OCI-LY3 (cell line): ENCODE measurements around the gene SH3BP2.

Experiments used
- H2AFZ ChIP-seq: fragments of 200-600, 300-600 bp; shearing (Covaris generic); 2 replicates; pipeline ENCODE4 v1.6.0; 2014; ENCODE audit warnings: antibody characterized with exemption, low read depth, low read length
- H3K27ac ChIP-seq: fragments of 200-600, 300-600 bp; sonication (generic); 2 replicates; pipeline ENCODE4 v1.5.1; 2014; ENCODE audit warnings: mild to moderate bottlenecking, low read length, moderate library complexity, mixed read lengths
- H3K27me3 ChIP-seq: fragments of 200-600, 300-600 bp; sonication (generic); 2 replicates; pipeline ENCODE4 v1.6.1; 2014; ENCODE audit warnings: low read depth, low read length, mixed read lengths
- H3K36me3 ChIP-seq: fragments of 200-600, 300-600 bp; sonication (generic); replicated peaks from 2 replicates; pipeline ENCODE3; 2014; ENCODE audit warnings: low read depth, low read length, mixed read lengths
- H3K4me1 ChIP-seq: fragments of 300-600, 200-600 bp; sonication (generic); 2 replicates; pipeline ENCODE4 v1.6.1; 2014; ENCODE audit warnings: low read length, mixed read lengths
- H3K4me2 ChIP-seq: fragments of 200-600, 300-600 bp; sonication (generic); 2 replicates; pipeline ENCODE4 v1.6.1; 2014; ENCODE audit warnings: low read length, mixed read lengths
- H3K4me3 ChIP-seq: fragments of 300-600, 200-600 bp; sonication (generic); 2 replicates; pipeline ENCODE4 v1.5.1; 2014; ENCODE audit warnings: antibody characterized with exemption, mild to moderate bottlenecking, low read length, moderate library complexity
- H3K79me2 ChIP-seq: fragments of 300-600, 200-600 bp; shearing (Covaris generic); 2 replicates; pipeline ENCODE4 v1.6.1; 2014; ENCODE audit warnings: mild to moderate bottlenecking, low read length, mixed read lengths
- H3K9ac ChIP-seq: fragments of 300-600, 200-600 bp; shearing (Covaris generic); 2 replicates; pipeline ENCODE4 v1.6.0; 2014; ENCODE audit warnings: mild to moderate bottlenecking, low read length, moderate library complexity
- H3K9me3 ChIP-seq: fragments of 200-600, 300-600 bp; shearing (Covaris generic); 2 replicates; pipeline ENCODE4 v1.6.1; 2014; ENCODE audit warnings: low read length, mixed read lengths; ENCODE audit not compliant: insufficient read depth
- H4K20me1 ChIP-seq: fragments of 200-600, 300-600 bp; sonication (generic); 2 replicates; pipeline ENCODE4 v1.6.1; 2016; ENCODE audit warnings: low read length, mixed read lengths; ENCODE audit not compliant: insufficient read depth
- EZH2phosphoT487 ChIP-seq: fragments of 200-600 bp; shearing (Covaris generic); IDR thresholded peaks from 2 replicates; pipeline ENCODE4 v1.6.1; 2018; ENCODE audit warnings: antibody characterized with exemption, mixed run types, low read depth
- TF ChIP-seq, protein P1 (sequence below): fragments of 200-600, 300-600 bp; sonication (generic); IDR thresholded peaks from 2 replicates; pipeline ENCODE4 v1.5.1; 2014; ENCODE audit warnings: antibody characterized with exemption, low read length, low read depth

Gene SH3BP2

DNA sequence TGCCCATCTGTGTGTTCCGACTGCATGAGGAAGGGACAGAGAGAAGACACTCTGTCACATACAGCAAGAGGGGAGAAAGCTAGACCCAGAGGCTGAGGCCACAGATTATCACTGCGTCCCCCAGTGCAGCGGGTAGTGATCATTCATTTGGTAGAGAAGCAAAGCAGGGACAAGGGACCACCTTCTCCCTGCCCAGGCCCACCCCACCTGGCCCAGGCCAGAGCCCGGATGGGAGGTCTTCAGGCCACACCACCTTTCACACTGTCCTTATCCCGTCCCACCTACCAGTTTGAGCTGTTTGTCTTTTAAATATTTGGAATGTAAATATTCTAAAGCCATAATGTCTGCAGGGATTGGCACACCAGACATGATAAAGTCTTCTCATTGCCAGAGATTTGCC is 47.4 kb upstream of the SH3BP2 start:
- Histone ChIP-seq H3K4me1 (peaks cover 36% of the 10 kb centered on the region), H3K27ac (peak overlapping the region; percentile 67), H3K9ac (peak overlapping the region; percentile 26; the same call in 1 of the 2 replicates), H3K79me2 (peaks cover 13% of the 10 kb centered on the region; the same call in 1 of the 2 replicates), H3K4me2 (peak overlapping the region; percentile 89), H3K4me3 (peak overlapping the region; percentile 64), H3K36me3 (peaks cover 44% of the 10 kb centered on the region), H3K27me3 (no peaks in the 10 kb centered on the region), H2AFZ (no peak overlapping the region), H4K20me1 (peaks cover 30% of the 10 kb centered on the region; the same call in 1 of the 2 replicates), H3K9me3 (no peaks in the 10 kb centered on the region)
- TF ChIP-seq EZH2phosphoT487: no peak

DNA sequence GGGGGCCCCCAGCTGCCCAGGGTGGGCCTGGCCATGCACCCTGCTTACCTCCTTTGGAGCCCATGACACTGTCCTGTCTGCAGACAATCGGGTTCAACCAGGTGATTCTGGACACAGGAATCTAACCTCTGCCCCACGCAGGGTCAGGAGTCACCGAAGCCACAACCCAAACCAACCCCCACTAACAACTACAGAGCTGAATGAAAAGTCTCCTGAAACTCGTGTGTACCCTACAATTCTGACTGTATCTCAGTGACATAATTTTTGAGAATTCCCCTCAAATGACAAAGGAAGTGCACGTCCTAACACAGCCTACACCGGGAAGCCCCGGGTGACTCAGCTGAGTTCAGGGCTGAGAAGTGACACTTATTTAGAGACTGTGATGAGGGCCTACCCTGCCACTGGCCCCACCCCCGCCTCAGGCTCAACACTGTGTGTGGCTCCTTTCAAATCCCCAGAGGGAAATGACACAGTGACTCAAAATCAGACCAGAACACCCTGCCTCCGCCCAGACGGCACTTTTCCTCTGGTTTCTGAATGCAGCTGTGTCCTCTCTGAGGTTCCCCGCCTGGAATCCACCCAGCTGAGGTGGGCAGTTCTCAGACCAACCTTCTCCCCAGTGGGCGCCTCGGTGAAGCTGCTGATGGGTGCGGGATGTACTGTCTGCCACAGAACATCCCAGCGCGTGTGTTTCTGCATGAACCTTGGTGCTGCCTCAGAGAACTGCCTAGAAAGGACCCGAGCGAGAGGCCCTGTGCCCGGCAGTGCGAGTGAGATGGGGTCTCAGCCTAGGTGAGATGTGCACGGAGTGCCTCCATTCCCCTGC is 46.7 kb upstream of the SH3BP2 start:
- no peaks in the 10 kb centered on the region for H3K27me3 ChIP-seq
- H3K4me1 ChIP-seq: peaks cover 36% of the 10 kb centered on the region
- H3K79me2 ChIP-seq: peaks cover 19% of the 10 kb centered on the region; the same call in 1 of the 2 replicates
- peak overlapping the region; percentile 89 for H3K4me2 ChIP-seq
- H3K36me3 ChIP-seq: peaks cover 44% of the 10 kb centered on the region
- H2AFZ ChIP-seq: no peak overlapping the region
- no peaks in the 10 kb centered on the region for H3K9me3 ChIP-seq
- peak overlapping the region; percentile 29; the same call in 1 of the 2 replicates for H3K9ac ChIP-seq
- TF ChIP-seq, protein P1, sequence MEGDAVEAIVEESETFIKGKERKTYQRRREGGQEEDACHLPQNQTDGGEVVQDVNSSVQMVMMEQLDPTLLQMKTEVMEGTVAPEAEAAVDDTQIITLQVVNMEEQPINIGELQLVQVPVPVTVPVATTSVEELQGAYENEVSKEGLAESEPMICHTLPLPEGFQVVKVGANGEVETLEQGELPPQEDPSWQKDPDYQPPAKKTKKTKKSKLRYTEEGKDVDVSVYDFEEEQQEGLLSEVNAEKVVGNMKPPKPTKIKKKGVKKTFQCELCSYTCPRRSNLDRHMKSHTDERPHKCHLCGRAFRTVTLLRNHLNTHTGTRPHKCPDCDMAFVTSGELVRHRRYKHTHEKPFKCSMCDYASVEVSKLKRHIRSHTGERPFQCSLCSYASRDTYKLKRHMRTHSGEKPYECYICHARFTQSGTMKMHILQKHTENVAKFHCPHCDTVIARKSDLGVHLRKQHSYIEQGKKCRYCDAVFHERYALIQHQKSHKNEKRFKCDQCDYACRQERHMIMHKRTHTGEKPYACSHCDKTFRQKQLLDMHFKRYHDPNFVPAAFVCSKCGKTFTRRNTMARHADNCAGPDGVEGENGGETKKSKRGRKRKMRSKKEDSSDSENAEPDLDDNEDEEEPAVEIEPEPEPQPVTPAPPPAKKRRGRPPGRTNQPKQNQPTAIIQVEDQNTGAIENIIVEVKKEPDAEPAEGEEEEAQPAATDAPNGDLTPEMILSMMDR: no peak
- TF ChIP-seq EZH2phosphoT487: peak; percentile 80; the same call in 1 of the 2 replicates
- H3K4me3 ChIP-seq: peak overlapping the region; percentile 64
- peak overlapping the region; percentile 76 for H3K27ac ChIP-seq
- peaks cover 34% of the 10 kb centered on the region; the same call in 1 of the 2 replicates for H4K20me1 ChIP-seq

DNA sequence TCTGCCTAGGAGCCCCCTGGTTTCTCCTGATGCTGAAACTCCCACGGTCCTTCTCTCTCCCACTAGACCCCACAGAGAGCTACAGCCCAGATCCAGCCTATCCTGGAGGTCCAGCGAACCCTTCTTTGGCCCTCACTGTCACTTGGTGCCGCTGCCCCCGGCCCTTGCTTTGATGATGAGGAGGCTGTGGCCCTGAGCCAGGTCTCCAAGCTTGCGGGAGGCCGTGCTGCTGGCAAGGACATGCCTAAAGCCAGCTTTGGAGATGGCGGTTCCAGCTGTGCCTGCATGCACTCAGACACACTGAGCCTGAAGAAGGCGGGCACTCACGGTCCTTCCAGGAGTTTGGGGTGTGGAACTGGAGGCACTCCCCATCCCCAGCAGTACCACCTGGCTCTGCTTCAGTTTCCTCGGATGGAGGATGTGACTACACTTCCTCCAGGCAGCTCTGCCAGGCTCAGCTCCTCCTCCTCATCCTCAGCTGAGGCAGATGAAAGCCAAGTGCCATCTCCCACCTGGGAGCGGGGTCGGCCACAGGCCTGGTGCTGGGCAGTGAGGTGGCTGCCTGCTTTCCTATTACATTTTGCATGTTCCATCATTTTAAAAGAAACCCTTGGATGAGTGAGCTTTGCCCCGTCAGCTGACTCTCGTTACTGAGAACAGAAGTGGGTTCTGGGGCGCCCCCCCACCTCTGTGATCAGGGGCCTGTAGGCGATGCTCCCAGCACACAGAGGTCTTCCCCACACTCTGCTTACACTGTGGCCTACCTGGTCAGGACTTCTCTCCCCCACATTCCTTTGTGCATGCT is 45.8 kb upstream of the SH3BP2 start:
- peaks cover 36% of the 10 kb centered on the region for H3K4me1 ChIP-seq
- peak overlapping the region; percentile 67 for H3K4me2 ChIP-seq
- H3K27ac ChIP-seq: peak overlapping the region; percentile 76
- peaks cover 31% of the 10 kb centered on the region; the same call in 1 of the 2 replicates for H4K20me1 ChIP-seq
- H3K9me3 ChIP-seq: no peaks in the 10 kb centered on the region
- H3K36me3 ChIP-seq: peaks cover 44% of the 10 kb centered on the region
- peak overlapping the region; percentile 39 for H3K4me3 ChIP-seq
- no peak for TF ChIP-seq EZH2phosphoT487
- TF ChIP-seq, protein P1: no peak
- no peak overlapping the region for H2AFZ ChIP-seq
- peak overlapping the region; percentile 29; the same call in 1 of the 2 replicates for H3K9ac ChIP-seq
- H3K79me2 ChIP-seq: peaks cover 20% of the 10 kb centered on the region; the same call in 1 of the 2 replicates
- no peaks in the 10 kb centered on the region for H3K27me3 ChIP-seq

DNA sequence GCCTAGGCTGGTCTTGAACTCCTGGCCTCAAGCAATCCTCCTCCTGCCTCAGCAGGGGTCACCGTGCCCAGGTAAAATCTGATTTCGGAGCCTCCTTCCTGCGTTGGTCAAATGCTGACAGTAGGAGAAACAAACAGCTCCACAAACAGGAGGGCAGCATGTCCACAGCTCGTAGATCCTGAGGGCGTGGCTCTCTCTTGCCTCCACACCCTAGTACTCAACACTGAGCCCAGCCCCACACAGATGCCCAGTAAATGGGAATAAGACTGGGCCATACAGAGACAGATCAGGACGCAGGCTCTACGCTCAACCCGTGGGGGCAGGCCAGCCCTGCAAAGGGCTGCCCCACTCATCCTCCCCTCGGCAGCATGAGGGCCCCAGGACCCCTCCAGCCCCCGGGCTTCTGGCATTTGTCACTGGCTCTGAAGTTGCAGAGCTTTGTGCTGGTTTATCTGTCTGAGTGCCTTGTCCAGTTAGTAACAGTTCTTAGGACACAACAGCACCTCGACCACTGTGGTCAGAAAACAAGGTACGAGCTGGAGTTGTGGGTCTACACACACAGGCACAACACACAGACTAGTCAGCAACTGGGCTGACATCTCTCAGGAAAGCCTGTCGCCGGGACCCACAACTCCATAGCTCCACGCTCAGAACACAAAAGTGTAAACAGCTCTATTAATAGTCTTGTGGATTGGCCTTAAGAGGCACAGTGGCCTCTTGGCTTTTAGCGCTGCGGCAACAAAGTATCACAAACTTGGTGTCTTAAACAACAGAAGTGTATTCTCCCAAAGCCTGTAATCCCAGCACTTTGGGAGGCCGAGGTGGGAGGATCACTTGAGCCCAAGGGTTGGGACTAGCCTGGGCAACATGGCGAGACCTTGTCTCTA is 41.9 kb upstream of the SH3BP2 start:
- Histone ChIP-seq H3K4me2 (no peak overlapping the region), H3K27ac (no peak overlapping the region), H3K4me3 (no peak overlapping the region), H3K9ac (no peak overlapping the region), H3K27me3 (no peaks in the 10 kb centered on the region), H2AFZ (no peak overlapping the region), H4K20me1 (peaks cover 16% of the 10 kb centered on the region; the same call in 1 of the 2 replicates), H3K79me2 (peaks cover 35% of the 10 kb centered on the region), H3K9me3 (no peaks in the 10 kb centered on the region), H3K4me1 (peaks cover 25% of the 10 kb centered on the region), H3K36me3 (peaks cover 11% of the 10 kb centered on the region)
- TF ChIP-seq EZH2phosphoT487: no peak
- TF ChIP-seq, protein P1: no peak
